ENCODE data around the gene CST4. TPM values are rescaled to one million over a fixed set of nuclear protein-coding genes. Genes with fewer than 3 reads are reported as not detected.

Gene CST4
- total and polyA plus RNA-seq, 2 experiments from 2014 or later: not detected

GRCh38 chr20:23656372-23656771, 32.5 kb downstream of the CST4 start:
- Mint-ChIP-seq H3K36me3 (ENCODE audit: low read depth) (no peaks in the 10 kb centered on the region), H3K27ac (no peak overlapping the region), H3K27me3 (ENCODE audit: insufficient read depth, low read depth, poor library complexity) (peaks cover 4% of the 10 kb centered on the region), H3K9me3 (no peaks in the 10 kb centered on the region; the same call in 2 of the 3 replicates), H3K4me3 (no peak overlapping the region), H3K4me1 (peaks cover 5% of the 10 kb centered on the region; the same call in 2 of the 3 replicates)
- no peak overlapping the region for H3K4me2 ChIP-seq
- H3K4me3 ChIP-seq: no peak overlapping the region
- no peak overlapping the region for H3K27ac ChIP-seq (ENCODE audit: low read depth)
- no peaks in the 10 kb centered on the region for H3K27me3 ChIP-seq (ENCODE audit: insufficient read depth)
- no peaks in the 10 kb centered on the region for H3K9me2 ChIP-seq (ENCODE audit: insufficient read depth)
- H3K79me2 ChIP-seq (replicated peaks; ENCODE audit: insufficient read depth): no peaks in the 10 kb centered on the region
- TF ChIP-seq ZNF462 (CRISPR knock-in tag; IDR thresholded peaks at IDR 0.05) (no peak), ZNF114 (CRISPR knock-in tag; IDR thresholded peaks at IDR 0.05) (no peak), NANOG (IDR thresholded peaks at IDR 0.05; ENCODE audit: borderline replicate concordance) (no peak), REST (IDR thresholded peaks at IDR 0.05; ENCODE audit: unreplicated experiment) (no peak), ZNF331 (CRISPR knock-in tag; IDR thresholded peaks at IDR 0.05; ENCODE audit: low read depth) (no peak)
- TF ChIP-seq, protein P1, sequence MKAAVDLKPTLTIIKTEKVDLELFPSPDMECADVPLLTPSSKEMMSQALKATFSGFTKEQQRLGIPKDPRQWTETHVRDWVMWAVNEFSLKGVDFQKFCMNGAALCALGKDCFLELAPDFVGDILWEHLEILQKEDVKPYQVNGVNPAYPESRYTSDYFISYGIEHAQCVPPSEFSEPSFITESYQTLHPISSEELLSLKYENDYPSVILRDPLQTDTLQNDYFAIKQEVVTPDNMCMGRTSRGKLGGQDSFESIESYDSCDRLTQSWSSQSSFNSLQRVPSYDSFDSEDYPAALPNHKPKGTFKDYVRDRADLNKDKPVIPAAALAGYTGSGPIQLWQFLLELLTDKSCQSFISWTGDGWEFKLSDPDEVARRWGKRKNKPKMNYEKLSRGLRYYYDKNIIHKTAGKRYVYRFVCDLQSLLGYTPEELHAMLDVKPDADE (IDR thresholded peaks at IDR 0.05): no peak
- no peaks in the 10 kb centered on the region for H3K36me3 ChIP-seq (ENCODE audit: insufficient read depth)
- H3F3A ChIP-seq (replicated peaks; ENCODE audit: low read depth): no peaks in the 10 kb centered on the region
- no peak for DNase-seq (ENCODE audit: low spot score)
- H2AFZ ChIP-seq: peak overlapping the region; percentile 89
- H3K4me1 ChIP-seq (ENCODE audit: insufficient read depth): no peaks in the 10 kb centered on the region
- no peaks in the 10 kb centered on the region for H4K20me1 ChIP-seq (replicated peaks; ENCODE audit: insufficient read depth)
- peak; percentile 87 for ATAC-seq

Data from GM23338 (cell line).